PFSK-1 (cell line): Measurements from ENCODE around the gene TGFB2.

ENCODE experiments used
- FOXP2 ChIP-seq: optimal IDR thresholded peaks from 2 replicates; pipeline ENCODE3; 2011; ENCODE audit warnings: borderline replicate concordance, control low read depth, inconsistent platforms; ENCODE audit not compliant: insufficient read depth; ENCODE audit errors: extremely low read length, extremely low read depth
- POLR2AphosphoS5 ChIP-seq: IDR thresholded peaks from 2 replicates; pipeline ENCODE4 v1.6.1; 2012; ENCODE audit warnings: low read depth, mild to moderate bottlenecking, control low read depth, low read length, moderate library complexity
- SIN3A ChIP-seq: IDR thresholded peaks from 2 replicates; pipeline ENCODE4 v1.6.1; 2012; ENCODE audit warnings: mild to moderate bottlenecking, low read length, moderate library complexity, borderline replicate concordance; ENCODE audit not compliant: insufficient read depth
- TAF1 ChIP-seq: IDR thresholded peaks from 2 replicates; pipeline ENCODE4 v1.6.1; 2012; ENCODE audit warnings: low read length, control low read depth, borderline replicate concordance; ENCODE audit not compliant: insufficient read depth
- TF ChIP-seq, protein P1 (sequence below), 2 experiments: IDR thresholded peaks; 2 replicates each; pipeline versions ENCODE4 v1.6.1 to v1.8.0; 2011 to 2012; ENCODE audit warnings: low read depth in 2 of 2, low read length in 2 of 2, control low read depth in 1 of 2, inconsistent platforms in 1 of 2, mild to moderate bottlenecking in 1 of 2, moderate library complexity in 1 of 2; ENCODE audit not compliant: insufficient read depth in 1 of 2

Gene TGFB2

GRCh38 chr1:218468711-218469110, 123.6 kb downstream of the TGFB2 start:
- TF ChIP-seq, protein P1, sequence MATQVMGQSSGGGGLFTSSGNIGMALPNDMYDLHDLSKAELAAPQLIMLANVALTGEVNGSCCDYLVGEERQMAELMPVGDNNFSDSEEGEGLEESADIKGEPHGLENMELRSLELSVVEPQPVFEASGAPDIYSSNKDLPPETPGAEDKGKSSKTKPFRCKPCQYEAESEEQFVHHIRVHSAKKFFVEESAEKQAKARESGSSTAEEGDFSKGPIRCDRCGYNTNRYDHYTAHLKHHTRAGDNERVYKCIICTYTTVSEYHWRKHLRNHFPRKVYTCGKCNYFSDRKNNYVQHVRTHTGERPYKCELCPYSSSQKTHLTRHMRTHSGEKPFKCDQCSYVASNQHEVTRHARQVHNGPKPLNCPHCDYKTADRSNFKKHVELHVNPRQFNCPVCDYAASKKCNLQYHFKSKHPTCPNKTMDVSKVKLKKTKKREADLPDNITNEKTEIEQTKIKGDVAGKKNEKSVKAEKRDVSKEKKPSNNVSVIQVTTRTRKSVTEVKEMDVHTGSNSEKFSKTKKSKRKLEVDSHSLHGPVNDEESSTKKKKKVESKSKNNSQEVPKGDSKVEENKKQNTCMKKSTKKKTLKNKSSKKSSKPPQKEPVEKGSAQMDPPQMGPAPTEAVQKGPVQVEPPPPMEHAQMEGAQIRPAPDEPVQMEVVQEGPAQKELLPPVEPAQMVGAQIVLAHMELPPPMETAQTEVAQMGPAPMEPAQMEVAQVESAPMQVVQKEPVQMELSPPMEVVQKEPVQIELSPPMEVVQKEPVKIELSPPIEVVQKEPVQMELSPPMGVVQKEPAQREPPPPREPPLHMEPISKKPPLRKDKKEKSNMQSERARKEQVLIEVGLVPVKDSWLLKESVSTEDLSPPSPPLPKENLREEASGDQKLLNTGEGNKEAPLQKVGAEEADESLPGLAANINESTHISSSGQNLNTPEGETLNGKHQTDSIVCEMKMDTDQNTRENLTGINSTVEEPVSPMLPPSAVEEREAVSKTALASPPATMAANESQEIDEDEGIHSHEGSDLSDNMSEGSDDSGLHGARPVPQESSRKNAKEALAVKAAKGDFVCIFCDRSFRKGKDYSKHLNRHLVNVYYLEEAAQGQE (IDR thresholded peaks at IDR 0.05; ENCODE audit: insufficient read depth in 1 of 2, low read depth in 2 of 2, low read length in 2 of 2): no peak
- TF ChIP-seq POLR2AphosphoS5 (no peak), SIN3A (no peak), TAF1 (no peak), FOXP2 (no peak)

DNA sequence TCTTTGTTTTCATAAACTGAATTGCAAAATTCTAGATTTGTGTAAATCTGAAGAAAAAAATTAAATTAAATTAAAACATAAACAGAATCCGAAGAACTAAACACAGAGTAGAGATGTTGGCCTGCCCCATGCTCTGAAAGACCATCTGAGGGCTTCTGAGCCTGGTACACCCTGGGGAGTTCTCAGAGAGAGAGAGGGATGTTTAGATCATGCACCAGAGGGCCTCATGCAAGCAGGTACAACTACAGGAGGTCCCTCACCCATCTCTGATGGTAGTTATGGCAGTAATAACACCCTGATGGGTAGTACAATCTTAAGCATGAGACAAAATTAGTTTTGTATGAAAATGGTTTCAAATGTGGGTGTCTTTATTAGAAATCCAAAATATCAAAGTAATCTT, 127.7 kb downstream of the TGFB2 start:
- TF ChIP-seq SIN3A: no peak
- no peak for TF ChIP-seq POLR2AphosphoS5
- TF ChIP-seq TAF1: no peak
- TF ChIP-seq, protein P1 (IDR thresholded peaks at IDR 0.05; ENCODE audit: insufficient read depth in 1 of 2, low read depth in 2 of 2, low read length in 2 of 2): no peak
- TF ChIP-seq FOXP2: no peak

DNA sequence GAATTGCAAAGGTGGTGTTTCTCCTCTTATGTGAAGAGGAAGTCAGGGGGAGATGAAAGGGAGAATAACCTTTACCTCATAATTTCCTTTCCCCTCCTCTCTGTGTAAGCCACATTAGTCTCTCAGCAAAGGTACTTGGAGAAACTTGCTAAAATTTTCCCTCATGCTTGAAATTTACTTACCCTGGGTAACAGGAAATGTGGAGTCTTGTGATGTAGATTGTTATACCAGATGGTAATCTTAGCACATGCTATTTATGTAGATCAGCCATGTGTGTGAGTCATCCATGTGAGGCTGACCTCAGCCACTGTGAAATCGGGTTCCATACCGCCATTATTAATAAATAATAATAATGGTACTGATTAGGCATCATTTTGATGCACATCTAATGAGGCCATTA, 128.4 kb downstream of the TGFB2 start:
- TF ChIP-seq TAF1 (peak; percentile 32; the same call in 1 of the 2 replicates), POLR2AphosphoS5 (no peak)
- TF ChIP-seq, protein P1 (IDR thresholded peaks at IDR 0.05; ENCODE audit: insufficient read depth in 1 of 2, low read depth in 2 of 2, low read length in 2 of 2): peak in 1 of 2 experiments; percentile 30; a peak in 1 of 4 replicates

GRCh38 chr1:218474128-218474527, 129.0 kb downstream of the TGFB2 start:
- TF ChIP-seq FOXP2 (no peak), SIN3A (no peak), POLR2AphosphoS5 (no peak), TAF1 (no peak)
- TF ChIP-seq, protein P1 (IDR thresholded peaks at IDR 0.05; ENCODE audit: insufficient read depth in 1 of 2, low read depth in 2 of 2, low read length in 2 of 2): no peak

GRCh38 chr1:218475275-218475674, 130.1 kb downstream of the TGFB2 start:
- TF ChIP-seq TAF1 (no peak), POLR2AphosphoS5 (no peak)
